MM.1S (cell line): ENCODE data around the gene APBA1.

Source experiments
- DNase-seq: peaks from one replicate; pipeline ENCODE4 v3.0.0-alpha.2; 2015
- H2AFZ ChIP-seq: fragments of 300-600 bp; sonication (generic); 2 replicates; pipeline ENCODE4 v1.6.0; 2016; ENCODE audit warnings: antibody characterized with exemption, low read length
- H3F3A ChIP-seq: fragments of 300-600 bp; sonication (generic); 2 replicates; pipeline ENCODE4 v1.6.1; 2016; ENCODE audit warnings: mild to moderate bottlenecking, antibody characterized with exemption, low read length, moderate library complexity, mixed read lengths; ENCODE audit not compliant: insufficient read depth
- H3K27ac ChIP-seq: fragments of 300-600 bp; sonication (generic); 2 replicates; pipeline ENCODE4 v1.5.1; 2016; ENCODE audit warnings: mild to moderate bottlenecking, low read length
- H3K27me3 ChIP-seq: fragments of 300-600 bp; sonication (generic); replicated peaks from 2 replicates; pipeline ENCODE4 v1.6.0; 2016; ENCODE audit warnings: low read length; ENCODE audit not compliant: insufficient read depth
- H3K36me3 ChIP-seq: fragments of 300-600 bp; sonication (generic); replicated peaks from 2 replicates; pipeline ENCODE4 v1.6.1; 2016; ENCODE audit warnings: mild to moderate bottlenecking, low read length, mixed read lengths; ENCODE audit not compliant: insufficient read depth
- H3K4me1 ChIP-seq: fragments of 300-600 bp; sonication (generic); 2 replicates; pipeline ENCODE4 v1.6.1; 2016; ENCODE audit warnings: low read length, mixed read lengths
- H3K4me2 ChIP-seq: fragments of 300-600 bp; sonication (generic); 2 replicates; pipeline ENCODE4 v1.6.0; 2016; ENCODE audit warnings: low read depth, low read length
- H3K4me3 ChIP-seq: fragments of 300-600 bp; sonication (generic); 2 replicates; pipeline ENCODE4 v1.5.1; 2016; ENCODE audit warnings: low read length, mixed read lengths
- H3K79me2 ChIP-seq: fragments of 300-600 bp; sonication (generic); 2 replicates; pipeline ENCODE4 v1.6.1; 2016; ENCODE audit warnings: mixed run types, low read length, mixed read lengths
- H3K9ac ChIP-seq: fragments of 300-600 bp; sonication (generic); 2 replicates; pipeline ENCODE4 v1.6.1; 2016; ENCODE audit warnings: low read length, mixed read lengths
- H3K9me2 ChIP-seq: fragments of 300-600 bp; sonication (generic); replicated peaks from 2 replicates; pipeline ENCODE4 v1.6.1; 2016; ENCODE audit warnings: mild to moderate bottlenecking, low read length, mixed read lengths; ENCODE audit not compliant: insufficient read depth
- H3K9me3 ChIP-seq: fragments of 300-600 bp; sonication (generic); replicated peaks from 2 replicates; pipeline ENCODE4 v1.6.1; 2016; ENCODE audit warnings: mild to moderate bottlenecking, low read length, mixed read lengths; ENCODE audit not compliant: insufficient read depth
- H4K20me1 ChIP-seq: fragments of 300-600 bp; sonication (generic); 2 replicates; pipeline ENCODE4 v1.6.1; 2016; ENCODE audit warnings: mild to moderate bottlenecking, low read length, moderate library complexity, mixed read lengths; ENCODE audit not compliant: insufficient read depth
- EZH2 ChIP-seq: fragments of 300-600 bp; sonication (generic); optimal IDR thresholded peaks from 2 replicates; pipeline ENCODE3; 2017; ENCODE audit warnings: low read depth, mild to moderate bottlenecking, antibody characterized with exemption, low read length, mixed read lengths
- EZH2phosphoT487 ChIP-seq: fragments of 300-600 bp; sonication (generic); IDR thresholded peaks from 2 replicates; pipeline ENCODE4 v1.6.1; 2018; ENCODE audit warnings: antibody characterized with exemption, low read length
- TF ChIP-seq, protein P1 (sequence below): fragments of 300-600 bp; sonication (generic); IDR thresholded peaks from 2 replicates; pipeline ENCODE4 v1.5.1; 2016; ENCODE audit warnings: antibody characterized with exemption, low read length, mixed read lengths

APBA1 gene

GRCh38 chr9:69605406-69605805 lies 66.8 kb downstream of the APBA1 start:
- Histone ChIP-seq H3K4me2 (peak overlapping the region; percentile 14; the same call in 1 of the 2 replicates), H3K36me3 (no peaks in the 10 kb centered on the region), H2AFZ (no peak overlapping the region), H3K9me3 (no peaks in the 10 kb centered on the region), H3K79me2 (no peaks in the 10 kb centered on the region), H3K27ac (peak overlapping the region; percentile 3; the same call in 1 of the 2 replicates), H4K20me1 (no peaks in the 10 kb centered on the region), H3K9ac (no peak overlapping the region), H3K4me1 (peaks cover 16% of the 10 kb centered on the region), H3K27me3 (no peaks in the 10 kb centered on the region), H3F3A (peaks cover 12% of the 10 kb centered on the region), H3K9me2 (no peaks in the 10 kb centered on the region), H3K4me3 (no peak overlapping the region)
- DNase-seq, result peak; percentile 85
- TF ChIP-seq, protein P1, sequence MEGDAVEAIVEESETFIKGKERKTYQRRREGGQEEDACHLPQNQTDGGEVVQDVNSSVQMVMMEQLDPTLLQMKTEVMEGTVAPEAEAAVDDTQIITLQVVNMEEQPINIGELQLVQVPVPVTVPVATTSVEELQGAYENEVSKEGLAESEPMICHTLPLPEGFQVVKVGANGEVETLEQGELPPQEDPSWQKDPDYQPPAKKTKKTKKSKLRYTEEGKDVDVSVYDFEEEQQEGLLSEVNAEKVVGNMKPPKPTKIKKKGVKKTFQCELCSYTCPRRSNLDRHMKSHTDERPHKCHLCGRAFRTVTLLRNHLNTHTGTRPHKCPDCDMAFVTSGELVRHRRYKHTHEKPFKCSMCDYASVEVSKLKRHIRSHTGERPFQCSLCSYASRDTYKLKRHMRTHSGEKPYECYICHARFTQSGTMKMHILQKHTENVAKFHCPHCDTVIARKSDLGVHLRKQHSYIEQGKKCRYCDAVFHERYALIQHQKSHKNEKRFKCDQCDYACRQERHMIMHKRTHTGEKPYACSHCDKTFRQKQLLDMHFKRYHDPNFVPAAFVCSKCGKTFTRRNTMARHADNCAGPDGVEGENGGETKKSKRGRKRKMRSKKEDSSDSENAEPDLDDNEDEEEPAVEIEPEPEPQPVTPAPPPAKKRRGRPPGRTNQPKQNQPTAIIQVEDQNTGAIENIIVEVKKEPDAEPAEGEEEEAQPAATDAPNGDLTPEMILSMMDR, result no peak
- TF ChIP-seq EZH2 (no peak), EZH2phosphoT487 (no peak)

GRCh38 chr9:69604568-69605219 lies 67.5 kb downstream of the APBA1 start:
- H3F3A ChIP-seq, result peaks cover 12% of the 10 kb centered on the region
- no peak overlapping the region for H3K27ac ChIP-seq
- no peaks in the 10 kb centered on the region for H3K79me2 ChIP-seq
- no peak for DNase-seq
- no peaks in the 10 kb centered on the region for H3K9me2 ChIP-seq
- no peaks in the 10 kb centered on the region for H3K27me3 ChIP-seq
- peaks cover 16% of the 10 kb centered on the region for H3K4me1 ChIP-seq
- H4K20me1 ChIP-seq, result no peaks in the 10 kb centered on the region
- peak overlapping the region; percentile 14; the same call in 1 of the 2 replicates for H3K4me2 ChIP-seq
- H3K9me3 ChIP-seq, result no peaks in the 10 kb centered on the region
- TF ChIP-seq, protein P1, result no peak
- TF ChIP-seq EZH2, result no peak
- TF ChIP-seq EZH2phosphoT487, result no peak
- no peak overlapping the region for H3K9ac ChIP-seq
- H2AFZ ChIP-seq, result no peak overlapping the region
- no peaks in the 10 kb centered on the region for H3K36me3 ChIP-seq
- H3K4me3 ChIP-seq, result no peak overlapping the region

GRCh38 chr9:69603656-69604055 lies 68.5 kb downstream of the APBA1 start:
- no peak overlapping the region for H3K4me2 ChIP-seq
- no peak overlapping the region for H3K9ac ChIP-seq
- H3K27me3 ChIP-seq, result no peaks in the 10 kb centered on the region
- H3K4me1 ChIP-seq, result peaks cover 16% of the 10 kb centered on the region
- H3K9me3 ChIP-seq, result no peaks in the 10 kb centered on the region
- no peak overlapping the region for H3K27ac ChIP-seq
- no peaks in the 10 kb centered on the region for H3K9me2 ChIP-seq
- no peaks in the 10 kb centered on the region for H3K36me3 ChIP-seq
- H3K79me2 ChIP-seq, result no peaks in the 10 kb centered on the region
- H4K20me1 ChIP-seq, result no peaks in the 10 kb centered on the region
- H3K4me3 ChIP-seq, result no peak overlapping the region
- TF ChIP-seq, protein P1, result no peak
- no peak for TF ChIP-seq EZH2
- no peak for TF ChIP-seq EZH2phosphoT487
- no peak overlapping the region for H2AFZ ChIP-seq
- no peak for DNase-seq
- H3F3A ChIP-seq, result peaks cover 12% of the 10 kb centered on the region
